ENCODE data around the gene TMEM217.

TMEM217 gene

GRCh38 chr6:37243131-37243815, 14.7 kb downstream of the TMEM217 start:
- FAIRE-seq, result no peak

- FAIRE-seq, result no peak
Observed at GRCh38 chr6:37242429-37243052, 15.4 kb downstream of the TMEM217 start.

- FAIRE-seq, result no peak
Observed at GRCh38 chr6:37241775-37242428, 16.0 kb downstream of the TMEM217 start.

GRCh38 chr6:37241131-37241530, 16.8 kb downstream of the TMEM217 start:
- no peak for FAIRE-seq

GRCh38 chr6:37239950-37240713, 17.8 kb downstream of the TMEM217 start:
- no peak for FAIRE-seq

GRCh38 chr6:37239526-37239925, 18.4 kb downstream of the TMEM217 start:
- no peak for FAIRE-seq

GRCh38 chr6:37238381-37238780, 19.6 kb downstream of the TMEM217 start:
- no peak for FAIRE-seq

- FAIRE-seq, result no peak
Observed at GRCh38 chr6:37237789-37238188, 20.2 kb downstream of the TMEM217 start.

- FAIRE-seq, result no peak
Observed at GRCh38 chr6:37236921-37237320, 21.0 kb downstream of the TMEM217 start.

GRCh38 chr6:37233541-37233940, 24.4 kb downstream of the TMEM217 start:
- no peak for FAIRE-seq

- no peak for FAIRE-seq
Observed at GRCh38 chr6:37232430-37233017, 25.4 kb downstream of the TMEM217 start.

- FAIRE-seq, result no peak
Observed at GRCh38 chr6:37230104-37230503, 27.8 kb downstream of the TMEM217 start.

GRCh38 chr6:37225350-37226169, 32.4 kb downstream of the TMEM217 start:
- FAIRE-seq, result no peak

- FAIRE-seq, result no peak
Observed at GRCh38 chr6:37222992-37223391, 35.0 kb downstream of the TMEM217 start.

- no peak for FAIRE-seq
Observed at GRCh38 chr6:37222125-37222967, 35.6 kb downstream of the TMEM217 start.

GRCh38 chr6:37221585-37222124, 36.3 kb downstream of the TMEM217 start:
- FAIRE-seq, result no peak

- FAIRE-seq, result no peak
Observed at GRCh38 chr6:37218511-37218910, 39.4 kb downstream of the TMEM217 start.

- no peak for FAIRE-seq
Observed at GRCh38 chr6:37218061-37218460, 39.9 kb downstream of the TMEM217 start.

GRCh38 chr6:37212268-37212667, 45.7 kb downstream of the TMEM217 start:
- FAIRE-seq, result no peak

GRCh38 chr6:37210313-37210968, 47.5 kb downstream of the TMEM217 start:
- no peak for FAIRE-seq

Data from colon (tissue), 2 donors.